ENCODE measurements around the gene ZPBP.

The ZPBP gene

DNA sequence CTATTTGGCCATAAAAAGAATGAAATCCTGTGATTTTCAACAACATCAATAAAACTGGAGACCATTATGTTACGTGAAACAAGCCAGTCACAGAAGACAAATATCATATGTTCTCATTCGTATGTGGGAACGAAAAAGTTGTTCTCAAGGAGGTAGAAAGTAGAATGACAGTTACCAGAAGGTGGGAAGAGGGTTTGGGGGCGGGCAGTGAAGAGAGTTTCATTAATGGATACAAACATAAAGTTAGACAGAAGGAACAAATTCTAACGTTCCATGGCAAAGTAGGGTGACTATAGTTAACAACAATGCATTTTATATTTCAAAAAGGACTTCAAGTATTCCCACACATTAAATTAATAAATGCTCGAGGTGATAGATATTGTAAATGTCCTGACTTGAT lies 97.4 kb downstream of the ZPBP start:
- TF ChIP-seq, protein P1, sequence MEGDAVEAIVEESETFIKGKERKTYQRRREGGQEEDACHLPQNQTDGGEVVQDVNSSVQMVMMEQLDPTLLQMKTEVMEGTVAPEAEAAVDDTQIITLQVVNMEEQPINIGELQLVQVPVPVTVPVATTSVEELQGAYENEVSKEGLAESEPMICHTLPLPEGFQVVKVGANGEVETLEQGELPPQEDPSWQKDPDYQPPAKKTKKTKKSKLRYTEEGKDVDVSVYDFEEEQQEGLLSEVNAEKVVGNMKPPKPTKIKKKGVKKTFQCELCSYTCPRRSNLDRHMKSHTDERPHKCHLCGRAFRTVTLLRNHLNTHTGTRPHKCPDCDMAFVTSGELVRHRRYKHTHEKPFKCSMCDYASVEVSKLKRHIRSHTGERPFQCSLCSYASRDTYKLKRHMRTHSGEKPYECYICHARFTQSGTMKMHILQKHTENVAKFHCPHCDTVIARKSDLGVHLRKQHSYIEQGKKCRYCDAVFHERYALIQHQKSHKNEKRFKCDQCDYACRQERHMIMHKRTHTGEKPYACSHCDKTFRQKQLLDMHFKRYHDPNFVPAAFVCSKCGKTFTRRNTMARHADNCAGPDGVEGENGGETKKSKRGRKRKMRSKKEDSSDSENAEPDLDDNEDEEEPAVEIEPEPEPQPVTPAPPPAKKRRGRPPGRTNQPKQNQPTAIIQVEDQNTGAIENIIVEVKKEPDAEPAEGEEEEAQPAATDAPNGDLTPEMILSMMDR (IDR thresholded peaks at IDR 0.05; ENCODE audit: low read depth, low read length, missing control alignments): no peak
- no peak overlapping the region for H3K4me3 ChIP-seq (ENCODE audit: low read depth, low read length)
- in situ Hi-C loops (cut with HindIII; ENCODE audit: low sequenced_read_pairs): no loop called here
- DNase-seq (ENCODE audit: low read depth): no peak

DNA sequence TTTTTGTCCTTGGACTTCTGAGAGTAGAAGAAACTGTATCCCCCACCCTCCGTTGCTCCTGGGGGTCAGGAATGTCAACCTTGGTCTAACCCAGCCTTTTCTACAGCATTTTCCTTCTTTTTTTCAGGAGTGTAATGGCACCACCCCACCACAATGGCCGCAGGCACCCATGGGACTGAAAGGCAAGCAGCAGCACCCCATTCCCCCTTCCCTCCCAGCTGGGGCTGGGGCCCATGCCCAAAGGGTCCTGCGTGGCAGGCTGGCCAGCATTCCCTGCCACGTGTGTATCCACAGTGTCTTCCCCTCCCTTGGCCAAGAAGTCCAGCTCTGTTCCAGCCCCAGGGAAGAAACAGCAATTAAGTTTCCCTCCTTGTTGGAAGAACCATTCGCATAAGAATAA lies 106.9 kb downstream of the ZPBP start:
- DNase-seq (ENCODE audit: low read depth): no peak
- H3K4me3 ChIP-seq (ENCODE audit: low read depth, low read length): no peak overlapping the region
- TF ChIP-seq, protein P1 (IDR thresholded peaks at IDR 0.05; ENCODE audit: low read depth, low read length, missing control alignments): no peak
- in situ Hi-C loops (cut with HindIII; ENCODE audit: low sequenced_read_pairs): no loop called here

DNA sequence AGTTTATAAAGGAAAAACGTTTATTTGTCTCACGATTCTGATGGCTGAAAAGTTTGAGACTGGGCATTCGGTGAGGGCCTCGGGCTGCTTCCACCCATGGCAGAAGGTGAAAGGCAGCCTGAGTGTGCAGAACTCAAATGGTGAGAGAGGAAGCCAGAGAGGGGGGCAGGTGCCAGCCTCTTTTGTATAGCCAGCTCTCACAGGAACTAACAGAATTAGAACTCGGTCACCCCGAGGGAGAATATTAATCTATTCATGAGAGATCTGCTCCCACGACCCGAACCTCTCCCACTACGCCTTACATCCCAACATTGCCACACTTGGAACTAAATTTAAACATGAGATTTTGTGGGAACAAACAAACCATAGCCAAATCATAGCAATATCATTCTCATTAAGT lies 112.6 kb downstream of the ZPBP start:
- in situ Hi-C loops (cut with HindIII; ENCODE audit: low sequenced_read_pairs): no loop called here
- DNase-seq (ENCODE audit: low read depth): no peak

DNA sequence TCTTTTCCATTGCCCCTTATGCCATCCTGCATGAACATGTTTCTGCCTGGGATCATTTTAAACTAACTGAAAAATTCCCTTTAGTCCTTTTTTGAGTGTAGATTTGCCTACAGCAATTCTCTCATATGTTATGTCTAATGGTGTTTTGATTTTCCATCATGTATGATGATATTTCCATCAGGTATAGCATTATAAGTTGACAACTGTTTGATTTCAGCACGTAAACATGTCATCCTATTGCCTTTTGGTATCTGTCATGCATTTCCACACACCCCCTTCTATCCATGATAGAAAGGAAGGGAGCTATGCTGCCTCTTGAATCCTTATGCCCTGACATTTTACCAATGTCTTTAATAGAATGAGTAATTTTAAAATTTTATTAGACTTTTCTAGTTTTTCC lies 116.8 kb downstream of the ZPBP start:
- in situ Hi-C loops (cut with HindIII; ENCODE audit: low sequenced_read_pairs): no loop called here
- no peak for DNase-seq (ENCODE audit: low read depth)
- TF ChIP-seq, protein P1 (IDR thresholded peaks at IDR 0.05; ENCODE audit: low read depth, low read length, missing control alignments): no peak
- H3K4me3 ChIP-seq (ENCODE audit: low read depth, low read length): no peak overlapping the region

More for the DNA sequence above, 112.6 kb downstream of the ZPBP start:
- H3K4me3 ChIP-seq (ENCODE audit: low read depth, low read length): no peak overlapping the region
- TF ChIP-seq, protein P1 (IDR thresholded peaks at IDR 0.05; ENCODE audit: low read depth, low read length, missing control alignments): no peak

DNA sequence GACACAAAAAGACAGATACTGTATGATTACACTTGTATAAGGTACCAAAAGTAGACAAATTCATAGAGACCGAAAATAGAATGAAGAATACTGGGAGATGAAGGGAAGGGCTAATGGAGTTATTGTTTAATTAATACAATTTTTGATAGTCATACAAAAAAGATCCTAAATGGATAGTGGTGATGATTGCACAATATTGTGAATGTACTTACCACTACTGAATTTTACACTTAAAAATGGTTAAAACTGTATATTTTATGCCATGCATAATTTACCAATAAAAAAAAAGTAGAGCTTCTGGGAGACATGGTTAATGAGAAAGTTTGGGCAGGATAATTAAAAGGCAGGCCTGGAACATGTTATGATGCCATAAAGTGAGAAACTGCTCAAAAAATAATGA lies 119.0 kb downstream of the ZPBP start:
- in situ Hi-C loops (cut with HindIII; ENCODE audit: low sequenced_read_pairs): no loop called here
- H3K4me3 ChIP-seq (ENCODE audit: low read depth, low read length): no peak overlapping the region
- TF ChIP-seq, protein P1 (IDR thresholded peaks at IDR 0.05; ENCODE audit: low read depth, low read length, missing control alignments): no peak
- DNase-seq (ENCODE audit: low read depth): no peak

DNA sequence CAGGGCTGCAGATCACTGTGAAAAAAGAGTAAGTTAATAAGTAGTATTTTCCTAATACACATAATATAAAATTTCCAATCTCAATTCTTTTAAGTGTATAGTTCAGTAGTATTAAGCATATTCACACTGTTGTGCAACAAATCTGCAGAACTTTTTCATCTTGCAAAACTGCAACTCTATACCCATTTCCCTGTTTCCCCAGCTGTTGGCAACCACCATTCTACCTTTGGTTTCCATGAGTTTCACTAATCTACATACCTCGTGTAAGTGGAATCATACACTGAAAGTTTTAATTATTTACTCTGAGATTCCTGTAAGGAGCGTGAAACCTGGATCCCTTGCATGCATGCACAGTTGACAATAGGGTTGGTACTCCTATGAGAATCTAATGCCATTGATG lies 155.4 kb downstream of the ZPBP start:
- no peak overlapping the region for H3K4me3 ChIP-seq (ENCODE audit: low read depth, low read length)
- in situ Hi-C loops (cut with HindIII; ENCODE audit: low sequenced_read_pairs): no loop called here
- TF ChIP-seq, protein P1 (IDR thresholded peaks at IDR 0.05; ENCODE audit: low read depth, low read length, missing control alignments): no peak
- DNase-seq (ENCODE audit: low read depth): no peak

DNA sequence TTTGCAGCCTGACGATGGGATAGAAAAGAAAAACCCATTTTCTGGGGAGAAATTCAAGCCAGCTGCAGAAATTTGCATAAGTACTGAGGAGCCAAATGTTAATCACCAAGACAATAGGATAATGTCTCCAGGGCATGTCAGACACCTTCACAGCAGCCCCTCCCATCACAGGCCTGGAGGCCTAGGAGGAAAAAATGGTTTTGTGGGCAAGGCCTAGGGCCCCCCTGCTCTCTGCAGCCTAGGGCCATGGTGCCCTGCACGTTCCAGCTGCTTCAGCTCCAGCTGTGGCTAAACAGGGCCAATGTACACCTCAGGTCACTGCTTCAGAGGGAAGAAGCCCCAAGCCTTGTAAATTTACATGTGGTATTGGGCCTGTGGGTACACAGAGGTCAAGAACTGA lies 161.4 kb downstream of the ZPBP start:
- no peak overlapping the region for H3K4me3 ChIP-seq (ENCODE audit: low read depth, low read length)
- TF ChIP-seq, protein P1 (IDR thresholded peaks at IDR 0.05; ENCODE audit: low read depth, low read length, missing control alignments): no peak
- in situ Hi-C loops (cut with HindIII; ENCODE audit: low sequenced_read_pairs): no loop called here
- no peak for DNase-seq (ENCODE audit: low read depth)
